Astrocyte of the spinal cord (primary cell): ENCODE measurements around the gene FRMD4A.

Experiments used
- DNase-seq: peaks from one replicate; pipeline ENCODE4 v3.0.0; 2011; ENCODE audit warnings: low read depth, low spot score
- H3K4me3 ChIP-seq: 2 replicates; pipeline ENCODE4 v1.5.1; 2011; ENCODE audit warnings: low read depth, mild to moderate bottlenecking, low read length, moderate library complexity
- in situ Hi-C: cut with HindIII; loops from 2 replicates; pipeline ENCODE4 v1.10.0; 2017; ENCODE audit warnings: low sequenced_read_pairs
- TF ChIP-seq, protein P1 (sequence below): IDR thresholded peaks from 2 replicates; pipeline ENCODE4 v1.5.1; 2012; ENCODE audit warnings: low read depth, mild to moderate bottlenecking, low read length, inconsistent platforms

Gene FRMD4A

GRCh38 chr10:14371581-14371980, 40.9 kb upstream of the FRMD4A start:
- no peak overlapping the region for H3K4me3 ChIP-seq
- no peak for DNase-seq

GRCh38 chr10:14370894-14371293, 40.2 kb upstream of the FRMD4A start:
- in situ Hi-C loops, result no loop called here
- no peak overlapping the region for H3K4me3 ChIP-seq
- DNase-seq, result no peak
- TF ChIP-seq, protein P1, sequence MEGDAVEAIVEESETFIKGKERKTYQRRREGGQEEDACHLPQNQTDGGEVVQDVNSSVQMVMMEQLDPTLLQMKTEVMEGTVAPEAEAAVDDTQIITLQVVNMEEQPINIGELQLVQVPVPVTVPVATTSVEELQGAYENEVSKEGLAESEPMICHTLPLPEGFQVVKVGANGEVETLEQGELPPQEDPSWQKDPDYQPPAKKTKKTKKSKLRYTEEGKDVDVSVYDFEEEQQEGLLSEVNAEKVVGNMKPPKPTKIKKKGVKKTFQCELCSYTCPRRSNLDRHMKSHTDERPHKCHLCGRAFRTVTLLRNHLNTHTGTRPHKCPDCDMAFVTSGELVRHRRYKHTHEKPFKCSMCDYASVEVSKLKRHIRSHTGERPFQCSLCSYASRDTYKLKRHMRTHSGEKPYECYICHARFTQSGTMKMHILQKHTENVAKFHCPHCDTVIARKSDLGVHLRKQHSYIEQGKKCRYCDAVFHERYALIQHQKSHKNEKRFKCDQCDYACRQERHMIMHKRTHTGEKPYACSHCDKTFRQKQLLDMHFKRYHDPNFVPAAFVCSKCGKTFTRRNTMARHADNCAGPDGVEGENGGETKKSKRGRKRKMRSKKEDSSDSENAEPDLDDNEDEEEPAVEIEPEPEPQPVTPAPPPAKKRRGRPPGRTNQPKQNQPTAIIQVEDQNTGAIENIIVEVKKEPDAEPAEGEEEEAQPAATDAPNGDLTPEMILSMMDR, result no peak

More at GRCh38 chr10:14371581-14371980, 40.9 kb upstream of the FRMD4A start:
- in situ Hi-C loops, result no loop called here
- TF ChIP-seq, protein P1, result no peak

DNA sequence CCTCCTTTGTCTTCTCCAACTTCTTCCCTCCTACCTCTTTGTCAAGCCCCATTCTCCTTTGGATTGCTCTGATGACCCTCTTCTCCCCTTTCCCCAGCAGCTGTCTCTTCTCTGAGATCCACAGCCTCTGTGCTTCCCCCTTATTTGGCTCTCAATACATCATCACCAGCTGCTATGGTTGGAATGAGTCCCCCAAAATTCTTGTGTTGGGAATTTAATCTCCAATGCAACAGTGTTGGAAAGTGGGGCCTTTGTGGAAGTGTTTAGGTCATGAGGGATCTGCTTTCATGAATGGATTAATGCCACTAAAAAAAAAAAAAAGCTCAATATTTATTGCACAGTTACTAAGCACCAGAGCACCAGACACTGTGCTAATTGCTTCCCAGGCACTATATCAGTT, 39.2 kb upstream of the FRMD4A start:
- in situ Hi-C loops, result no loop called here
- TF ChIP-seq, protein P1, result no peak
- no peak overlapping the region for H3K4me3 ChIP-seq
- DNase-seq, result no peak

GRCh38 chr10:14366760-14367159, 36.0 kb upstream of the FRMD4A start:
- no peak overlapping the region for H3K4me3 ChIP-seq
- TF ChIP-seq, protein P1, result no peak
- in situ Hi-C loops, result no loop called here
- no peak for DNase-seq

- TF ChIP-seq, protein P1, result no peak
- DNase-seq, result no peak
- H3K4me3 ChIP-seq, result no peak overlapping the region
- in situ Hi-C loops, result no loop called here
Observed at GRCh38 chr10:14365266-14365665, 34.5 kb upstream of the FRMD4A start.

DNA sequence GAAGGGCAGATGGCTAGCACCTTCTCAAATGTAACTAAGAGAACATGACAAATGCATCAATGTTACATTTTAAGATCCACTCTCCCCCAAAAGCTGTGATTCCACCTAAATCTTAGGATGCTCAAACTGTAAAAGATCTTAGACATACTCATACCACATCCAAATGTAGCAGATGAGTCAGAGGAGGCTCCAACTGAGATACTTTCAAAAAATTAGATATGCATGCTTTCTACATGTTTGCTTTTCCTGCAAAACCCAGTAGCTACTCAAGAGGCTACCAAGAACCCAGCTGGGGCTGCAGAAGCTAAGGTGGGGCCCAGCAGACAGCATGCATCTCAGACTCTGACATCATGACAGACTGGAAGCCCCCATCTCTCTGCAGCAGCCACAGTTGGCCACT, 31.4 kb upstream of the FRMD4A start:
- in situ Hi-C loops, result no loop called here
- peak; percentile 57 for DNase-seq
- H3K4me3 ChIP-seq, result no peak overlapping the region
- TF ChIP-seq, protein P1, result no peak

DNA sequence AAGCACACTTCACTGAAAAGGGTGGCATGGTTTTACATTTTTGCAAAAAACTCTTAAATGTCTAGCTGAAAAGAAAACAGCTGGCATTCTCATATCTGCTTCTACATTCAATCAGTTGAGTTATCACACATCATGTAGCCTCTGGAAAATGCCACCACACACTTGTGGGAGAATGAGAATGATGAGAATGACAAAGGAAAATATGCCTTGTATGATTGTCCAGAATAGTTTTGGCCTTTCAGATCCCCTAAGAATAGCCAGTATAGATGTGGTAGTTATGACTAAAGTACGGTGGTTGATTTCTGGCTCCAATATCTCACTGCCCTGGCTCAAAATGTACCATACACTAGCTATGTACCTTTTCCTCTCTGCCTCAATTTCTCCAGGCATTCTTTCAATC, 30.2 kb upstream of the FRMD4A start:
- no peak for DNase-seq
- TF ChIP-seq, protein P1, result no peak
- in situ Hi-C loops, result no loop called here
- H3K4me3 ChIP-seq, result no peak overlapping the region
